ENCODE results near the gene CCDC177.

Gene CCDC177

GRCh38 chr14:69574263-69574953 is at the start of gene CCDC177:
TSS of gene CCDC177 (minus strand) at chr14:69574871. CDS start at chr14:69573622, 1,249 bp downstream.
- DNase-seq, result no peak

DNA sequence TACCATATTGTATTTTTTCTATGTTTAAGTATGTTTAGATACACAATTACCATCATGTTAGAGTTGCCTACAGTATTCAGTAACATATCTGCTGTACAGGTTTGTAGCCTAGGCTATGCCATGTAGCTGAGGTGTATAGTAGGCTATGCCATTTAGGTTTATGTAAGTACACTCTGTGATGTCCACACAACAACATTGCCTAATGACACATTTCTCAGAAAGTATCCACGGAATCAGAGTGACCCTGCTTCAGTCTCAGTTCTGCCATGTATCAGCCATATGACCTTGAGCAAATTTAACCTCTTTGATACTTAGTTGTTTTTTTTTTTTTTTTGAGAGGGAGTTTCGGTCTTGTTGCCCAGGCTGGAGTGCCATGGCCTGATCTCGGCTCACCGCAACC is 49.5 kb upstream of the CCDC177 start:
- DNase-seq, result no peak

GRCh38 chr14:69620981-69621380 is 46.3 kb upstream of the CCDC177 start:
- DNase-seq, result no peak

- DNase-seq, result no peak
Measured at GRCh38 chr14:69620211-69620611, 45.5 kb upstream of the CCDC177 start.

DNA sequence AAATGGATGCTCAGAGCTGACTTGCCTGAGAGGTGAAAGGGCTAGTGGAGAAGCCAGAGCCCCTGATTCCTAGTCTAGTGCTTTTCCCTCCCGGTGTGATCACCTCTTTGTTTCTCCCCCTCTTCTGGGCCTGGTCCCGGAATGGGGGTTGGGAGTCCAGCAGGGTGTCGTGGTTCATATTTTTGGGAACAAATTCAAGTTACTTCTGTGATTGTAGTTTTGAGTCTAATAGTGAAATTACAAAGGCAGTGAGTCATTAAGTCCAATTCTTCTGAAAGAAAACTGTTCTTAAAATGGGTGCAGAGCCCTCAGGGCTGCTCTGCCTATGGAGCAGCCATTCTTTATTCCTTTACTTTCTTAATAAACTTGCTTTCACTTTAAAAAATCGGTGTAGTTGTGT is 44.3 kb upstream of the CCDC177 start:
- no peak for DNase-seq

- DNase-seq, result no peak
Measured at GRCh38 chr14:69617796-69618195, 43.1 kb upstream of the CCDC177 start.

- no peak for DNase-seq
Measured at GRCh38 chr14:69616408-69616773, 41.7 kb upstream of the CCDC177 start.

DNA sequence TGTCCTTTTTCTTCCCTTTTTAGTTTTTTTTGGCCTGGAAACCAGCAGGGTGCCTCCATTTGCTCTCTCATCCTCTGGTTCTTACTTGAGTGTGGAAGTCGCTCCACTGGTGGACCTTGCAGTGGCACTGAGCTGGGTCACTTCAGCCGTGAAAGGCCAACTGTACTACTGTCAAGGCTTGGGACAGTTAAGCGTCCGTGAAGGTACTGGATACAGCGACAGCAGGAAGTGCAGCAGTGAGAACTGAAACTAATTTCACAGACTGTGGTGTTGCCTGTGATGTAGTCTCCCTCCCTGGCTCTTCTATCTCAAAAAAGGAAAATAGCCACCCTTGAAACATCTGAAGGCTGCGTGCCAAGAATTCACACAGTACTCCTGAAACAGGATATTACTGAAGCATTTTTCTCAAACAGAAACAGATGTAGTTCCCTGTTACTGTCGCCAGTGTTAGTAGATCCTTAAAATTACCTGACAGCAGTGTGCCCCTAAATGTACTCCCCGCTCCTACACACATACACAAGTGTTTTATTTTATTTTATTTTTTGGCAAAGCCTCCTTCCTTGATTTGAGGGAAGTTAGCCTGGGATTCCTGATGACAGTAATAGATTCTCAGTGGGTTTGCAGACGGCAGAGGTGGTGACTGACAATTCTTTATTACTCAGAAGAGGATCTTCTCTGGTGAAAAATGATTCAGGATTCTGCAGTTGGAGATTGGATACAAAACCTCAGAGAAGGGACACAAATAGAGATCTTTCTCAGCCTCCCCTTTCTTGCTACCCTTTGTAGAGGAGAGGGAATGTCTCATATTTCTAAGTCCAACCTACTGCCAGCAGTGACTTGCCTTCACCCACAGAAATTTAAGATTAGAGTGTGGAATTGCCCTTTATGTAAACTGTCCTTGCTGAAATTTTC is 41.1 kb upstream of the CCDC177 start:
- peak; percentile 29 for DNase-seq

- DNase-seq, result no peak
Measured at GRCh38 chr14:69615121-69615495, 40.4 kb upstream of the CCDC177 start.

GRCh38 chr14:69614592-69614991 is 39.9 kb upstream of the CCDC177 start:
- DNase-seq, result no peak

- no peak for DNase-seq
Measured at GRCh38 chr14:69613312-69614073, 38.8 kb upstream of the CCDC177 start.

GRCh38 chr14:69612783-69613130 is 38.1 kb upstream of the CCDC177 start:
- DNase-seq, result no peak

GRCh38 chr14:69612014-69612782 is 37.5 kb upstream of the CCDC177 start:
- no peak for DNase-seq

DNA sequence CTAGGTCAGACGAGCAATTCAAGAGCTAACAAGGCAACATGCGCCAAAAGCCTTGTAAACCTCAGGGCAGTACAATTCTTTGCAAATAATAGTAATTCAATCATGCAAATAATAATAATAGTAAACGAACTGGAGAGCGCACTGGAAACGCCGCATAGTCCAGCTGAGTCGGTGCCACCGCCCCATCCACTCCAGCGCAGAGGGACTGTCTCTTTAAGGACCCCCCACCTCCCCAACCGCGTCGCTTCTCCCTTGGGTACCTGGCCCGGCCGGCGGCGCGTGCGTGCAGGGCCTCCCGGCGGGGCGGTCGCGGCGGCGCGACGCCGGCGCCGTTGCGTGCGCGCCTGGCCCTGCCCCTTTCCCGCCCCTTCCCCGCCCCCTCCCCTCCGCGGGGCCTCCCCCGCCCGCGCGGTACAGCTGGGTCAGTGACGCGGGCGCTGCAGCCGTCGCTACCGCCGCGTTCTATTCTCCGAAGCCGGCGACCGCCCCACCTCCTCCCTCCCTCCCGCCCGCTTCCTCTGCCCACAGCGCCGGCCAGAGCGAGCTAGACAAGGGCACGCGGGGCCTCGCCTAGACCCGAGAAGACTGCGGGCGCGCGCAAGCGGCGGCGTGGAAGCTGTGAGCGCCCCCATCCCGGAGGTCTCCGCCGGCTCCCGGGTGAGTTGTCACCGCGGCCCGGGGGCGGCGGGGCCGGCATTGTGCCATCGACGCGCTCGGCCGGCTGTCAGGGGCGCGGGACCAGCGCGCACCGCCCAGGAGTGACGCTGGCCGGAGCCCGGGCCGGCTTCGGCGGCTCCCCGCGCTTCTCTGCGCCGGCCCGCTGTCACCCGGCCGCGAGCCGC is 36.7 kb upstream of the CCDC177 start, which contains the start of gene SUSD6:
TSS of gene SUSD6 (plus strand) at position 425 of the 842 bp plus-strand sequence. CDS start 46,997 bp downstream, outside the sequence.
- DNase-seq, result peak; percentile 80

GRCh38 chr14:69610874-69611171 is 36.2 kb upstream of the CCDC177 start:
- DNase-seq, result no peak

DNA sequence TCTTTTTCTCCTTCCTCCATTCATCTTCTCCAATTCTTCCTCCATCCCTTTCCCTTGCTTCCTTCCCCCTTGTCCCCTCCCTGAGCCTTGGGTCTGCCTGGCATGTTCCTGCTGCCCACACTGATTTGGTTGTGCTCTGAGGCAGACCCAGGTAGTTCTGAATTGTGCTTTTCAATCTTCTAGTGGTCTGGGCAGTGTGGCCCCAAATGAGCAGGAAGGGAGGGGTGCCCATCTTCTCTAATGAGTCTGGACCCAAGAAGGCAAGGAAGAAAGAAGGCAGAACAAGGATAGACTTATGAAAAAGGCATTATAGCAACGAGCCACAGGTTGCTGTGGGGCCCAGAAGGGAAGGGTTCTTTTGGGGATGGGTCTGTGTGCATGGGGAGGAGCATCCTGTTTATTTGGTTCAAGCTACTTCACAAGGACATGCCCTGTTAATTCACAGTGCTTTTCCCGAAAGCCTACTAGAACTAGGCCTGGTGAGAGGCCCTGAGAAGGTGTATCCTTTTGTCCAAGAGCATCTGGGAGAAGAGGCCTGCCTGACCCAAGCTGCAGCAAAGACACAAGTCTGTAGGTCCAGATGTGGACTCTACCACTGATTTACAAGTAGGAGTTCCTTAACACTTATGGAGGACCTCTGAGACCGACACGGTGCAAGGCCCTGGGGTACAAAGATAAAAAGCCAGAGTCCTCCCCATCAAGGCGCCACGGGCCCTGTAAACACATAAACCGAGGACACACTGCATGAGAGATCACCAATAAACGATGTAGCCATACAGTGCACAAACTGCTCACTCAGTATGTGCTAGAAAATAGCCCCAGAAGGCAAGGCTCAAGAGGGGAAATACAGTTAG is 35.6 kb upstream of the CCDC177 start:
- DNase-seq, result no peak

DNA sequence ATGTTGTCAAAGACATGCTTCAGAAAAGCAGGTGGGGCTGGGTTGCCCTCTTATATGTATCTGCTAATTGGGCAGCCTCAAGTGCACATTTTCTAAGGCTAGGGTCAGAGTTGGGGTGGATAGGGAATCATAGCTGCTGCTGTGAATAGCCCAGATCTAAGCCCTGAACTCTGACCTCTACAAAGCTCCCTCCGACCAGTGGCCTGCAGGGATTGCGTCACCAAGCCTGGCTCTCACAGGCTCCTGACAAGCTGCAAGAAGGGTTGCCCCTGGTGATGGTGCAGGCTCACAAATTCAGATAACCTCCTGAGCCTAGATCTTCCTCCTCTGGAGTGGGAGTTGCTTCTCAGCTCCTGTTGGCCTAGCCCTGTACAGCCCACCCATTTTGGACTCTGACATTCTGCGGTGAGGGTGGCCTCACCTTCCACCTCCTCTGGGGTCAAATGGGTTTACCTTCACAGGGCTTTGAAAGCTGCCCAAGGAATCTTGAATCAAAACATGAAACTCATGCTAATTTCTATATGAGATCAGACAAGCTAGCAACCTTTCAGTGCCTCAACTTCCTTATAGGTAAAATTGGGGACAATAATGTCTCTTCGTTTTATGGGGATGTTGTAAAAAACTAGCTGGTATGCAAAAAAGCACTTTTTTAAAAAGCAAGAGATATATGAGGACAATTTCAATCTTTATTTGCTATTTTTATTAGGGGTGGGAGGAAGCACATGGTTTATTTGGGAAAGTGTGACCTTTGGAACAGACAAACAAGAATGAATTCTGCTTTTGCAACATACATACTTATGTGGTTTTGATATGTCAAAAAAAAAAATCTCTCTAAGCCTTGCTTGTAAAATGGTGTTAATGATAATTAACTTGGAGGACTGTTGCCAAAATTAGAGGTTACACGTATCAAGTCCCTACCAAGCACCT is 31.9 kb upstream of the CCDC177 start:
- no peak for DNase-seq

GRCh38 chr14:69605738-69606137 is 31.1 kb upstream of the CCDC177 start:
- no peak for DNase-seq

GRCh38 chr14:69600304-69600891 is 25.7 kb upstream of the CCDC177 start:
- no peak for DNase-seq
